ENCODE data around the gene SREBF1. TPM values are rescaled to one million over a fixed set of nuclear protein-coding genes. Genes with fewer than 3 reads are reported as not detected.

Gene SREBF1
- total RNA-seq, 1 experiment from 2014 or later, result 72.5 TPM

DNA sequence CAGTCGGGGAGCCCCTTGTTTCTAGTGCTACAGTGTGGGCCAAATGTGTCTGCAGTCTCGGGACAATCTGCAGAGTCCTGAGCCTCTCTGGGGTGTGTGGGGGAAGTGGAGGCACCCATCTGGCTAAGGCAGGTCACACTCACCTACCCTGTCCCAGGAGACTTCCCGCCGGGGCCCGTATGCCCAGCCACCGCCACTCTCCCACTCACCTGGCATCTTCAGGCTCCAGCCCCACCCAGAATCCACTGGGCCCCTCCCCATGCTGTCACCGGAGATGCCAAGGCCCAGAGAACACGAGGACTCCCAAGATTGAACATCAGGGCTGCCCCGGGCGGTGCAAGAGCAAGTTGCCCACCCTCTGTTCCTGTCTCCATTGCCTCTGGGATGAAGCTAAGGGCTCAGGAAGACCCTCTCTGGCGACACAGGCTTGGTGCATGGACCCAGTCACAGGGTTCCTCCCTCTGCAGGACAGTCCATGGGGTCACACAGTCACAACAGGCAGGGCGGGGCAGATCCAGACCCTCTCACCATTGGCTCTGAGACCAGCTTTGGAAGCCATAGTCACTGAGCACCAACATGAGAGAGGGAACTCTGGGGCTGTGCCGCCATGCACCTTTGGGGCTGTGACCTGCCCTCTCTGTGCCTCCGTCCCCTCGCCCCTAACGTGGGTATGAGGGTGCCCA lies 38.1 kb downstream of the SREBF1 start:
- no peak for DNase-seq (ENCODE audit: extremely low read depth, low read depth)

DNA sequence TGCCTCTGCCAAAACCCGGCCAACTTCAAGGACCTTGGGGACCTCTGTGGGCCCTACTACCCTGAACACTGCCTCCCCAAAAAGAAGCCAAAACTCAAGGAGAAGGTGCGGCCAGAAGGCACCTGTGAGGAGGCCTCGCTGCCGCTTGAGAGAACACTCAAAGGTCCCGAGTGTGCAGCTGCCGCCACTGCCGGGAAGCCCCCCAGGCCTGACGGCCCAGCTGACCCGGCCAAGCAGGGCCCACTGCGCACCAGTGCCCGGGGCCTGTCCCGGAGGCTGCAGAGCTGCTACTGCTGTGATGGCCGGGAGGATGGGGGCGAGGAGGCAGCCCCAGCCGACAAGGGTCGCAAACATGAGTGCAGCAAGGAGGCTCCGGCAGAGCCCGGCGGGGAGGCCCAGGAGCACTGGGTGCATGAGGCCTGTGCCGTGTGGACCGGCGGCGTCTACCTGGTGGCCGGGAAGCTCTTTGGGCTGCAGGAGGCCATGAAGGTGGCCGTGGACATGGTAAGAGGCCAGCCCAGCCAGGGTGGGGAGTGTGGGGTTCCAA lies 38.7 kb downstream of the SREBF1 start:
- no peak for DNase-seq (ENCODE audit: extremely low read depth, low read depth)

DNA sequence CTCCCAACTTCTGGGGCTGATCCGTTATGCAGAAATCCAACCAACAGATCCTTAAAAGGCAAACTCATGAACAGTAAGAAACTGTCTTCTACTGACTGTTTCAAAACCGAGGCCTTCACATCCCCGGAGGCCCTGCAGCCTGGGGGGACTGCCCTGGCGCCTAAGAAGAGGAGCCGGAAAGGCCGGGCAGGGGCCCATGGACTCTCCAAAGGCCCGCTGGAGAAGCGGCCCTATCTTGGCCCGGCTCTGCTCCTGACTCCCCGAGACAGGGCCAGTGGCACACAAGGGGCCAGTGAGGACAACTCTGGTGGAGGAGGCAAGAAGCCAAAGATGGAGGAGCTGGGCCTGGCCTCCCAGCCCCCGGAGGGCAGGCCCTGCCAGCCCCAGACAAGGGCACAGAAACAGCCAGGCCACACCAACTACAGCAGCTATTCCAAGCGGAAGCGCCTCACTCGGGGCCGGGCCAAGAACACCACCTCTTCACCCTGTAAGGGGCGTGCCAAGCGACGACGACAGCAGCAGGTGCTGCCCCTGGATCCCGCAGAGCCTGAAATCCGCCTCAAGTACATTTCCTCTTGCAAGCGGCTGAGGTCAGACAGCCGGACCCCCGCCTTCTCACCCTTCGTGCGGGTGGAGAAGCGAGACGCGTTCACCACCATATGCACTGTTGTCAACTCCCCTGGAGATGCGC lies 39.5 kb downstream of the SREBF1 start:
- no peak for DNase-seq (ENCODE audit: extremely low read depth, low read depth)

DNA sequence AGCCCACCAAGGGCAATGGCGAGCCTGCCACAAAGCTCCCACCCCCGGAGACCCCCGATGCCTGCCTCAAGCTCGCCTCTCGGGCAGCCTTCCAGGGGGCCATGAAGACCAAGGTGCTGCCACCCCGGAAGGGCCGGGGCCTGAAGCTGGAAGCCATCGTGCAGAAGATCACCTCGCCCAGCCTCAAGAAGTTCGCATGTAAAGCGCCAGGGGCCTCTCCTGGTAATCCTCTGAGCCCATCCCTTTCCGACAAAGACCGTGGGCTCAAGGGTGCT lies 40.1 kb downstream of the SREBF1 start:
- DNase-seq (ENCODE audit: extremely low read depth, low read depth), result no peak

DNA sequence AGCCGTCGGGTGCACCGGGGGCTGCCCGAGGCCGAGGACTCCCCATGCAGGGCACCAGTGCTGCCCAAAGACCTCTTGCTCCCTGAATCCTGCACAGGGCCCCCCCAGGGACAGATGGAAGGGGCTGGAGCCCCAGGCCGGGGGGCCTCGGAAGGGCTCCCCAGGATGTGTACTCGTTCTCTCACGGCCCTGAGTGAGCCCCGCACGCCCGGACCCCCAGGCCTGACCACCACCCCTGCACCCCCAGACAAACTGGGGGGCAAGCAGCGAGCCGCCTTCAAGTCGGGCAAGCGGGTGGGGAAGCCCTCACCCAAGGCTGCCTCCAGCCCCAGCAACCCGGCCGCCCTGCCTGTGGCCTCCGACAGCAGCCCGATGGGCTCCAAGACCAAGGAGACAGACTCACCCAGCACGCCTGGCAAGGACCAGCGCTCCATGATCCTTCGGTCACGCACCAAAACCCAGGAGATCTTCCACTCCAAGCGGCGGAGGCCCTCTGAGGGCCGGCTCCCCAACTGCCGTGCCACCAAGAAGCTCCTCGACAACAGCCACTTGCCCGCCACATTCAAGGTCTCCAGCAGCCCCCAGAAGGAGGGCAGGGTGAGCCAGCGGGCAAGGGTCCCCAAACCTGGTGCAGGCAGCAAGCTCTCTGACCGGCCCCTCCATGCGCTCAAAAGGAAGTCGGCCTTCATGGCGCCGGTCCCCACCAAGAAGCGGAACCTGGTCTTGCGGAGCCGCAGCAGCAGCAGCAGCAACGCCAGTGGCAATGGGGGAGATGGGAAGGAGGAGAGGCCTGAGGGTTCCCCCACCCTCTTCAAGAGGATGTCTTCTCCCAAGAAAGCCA lies 40.6 kb downstream of the SREBF1 start:
- DNase-seq (ENCODE audit: extremely low read depth, low read depth), result no peak

DNA sequence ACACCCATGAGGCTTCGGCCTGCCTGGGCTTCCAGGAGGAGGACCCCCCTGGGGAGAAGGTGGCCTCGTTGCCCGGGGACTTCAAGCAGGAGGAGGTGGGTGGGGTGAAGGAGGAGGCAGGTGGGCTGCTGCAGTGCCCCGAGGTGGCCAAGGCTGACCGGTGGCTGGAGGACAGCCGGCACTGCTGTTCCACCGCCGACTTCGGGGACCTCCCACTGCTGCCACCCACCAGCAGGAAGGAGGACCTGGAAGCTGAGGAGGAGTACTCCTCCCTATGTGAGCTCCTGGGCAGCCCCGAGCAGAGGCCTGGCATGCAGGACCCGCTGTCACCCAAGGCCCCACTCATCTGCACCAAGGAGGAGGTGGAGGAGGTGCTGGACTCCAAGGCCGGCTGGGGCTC lies 41.5 kb downstream of the SREBF1 start:
- DNase-seq (ENCODE audit: extremely low read depth, low read depth), result no peak

DNA sequence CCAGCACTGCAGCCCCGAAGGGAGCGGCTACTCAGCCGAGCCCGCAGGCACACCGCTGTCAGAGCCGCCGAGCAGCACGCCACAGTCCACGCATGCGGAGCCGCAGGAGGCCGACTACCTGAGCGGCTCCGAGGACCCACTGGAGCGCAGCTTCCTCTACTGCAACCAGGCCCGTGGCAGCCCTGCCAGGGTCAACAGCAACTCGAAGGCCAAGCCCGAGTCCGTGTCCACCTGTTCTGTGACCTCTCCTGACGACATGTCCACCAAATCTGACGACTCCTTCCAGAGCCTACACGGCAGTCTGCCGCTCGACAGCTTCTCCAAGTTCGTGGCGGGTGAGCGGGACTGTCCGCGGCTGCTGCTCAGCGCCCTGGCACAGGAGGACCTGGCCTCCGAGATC lies 42.4 kb downstream of the SREBF1 start:
- DNase-seq (ENCODE audit: extremely low read depth, low read depth), result no peak

DNA sequence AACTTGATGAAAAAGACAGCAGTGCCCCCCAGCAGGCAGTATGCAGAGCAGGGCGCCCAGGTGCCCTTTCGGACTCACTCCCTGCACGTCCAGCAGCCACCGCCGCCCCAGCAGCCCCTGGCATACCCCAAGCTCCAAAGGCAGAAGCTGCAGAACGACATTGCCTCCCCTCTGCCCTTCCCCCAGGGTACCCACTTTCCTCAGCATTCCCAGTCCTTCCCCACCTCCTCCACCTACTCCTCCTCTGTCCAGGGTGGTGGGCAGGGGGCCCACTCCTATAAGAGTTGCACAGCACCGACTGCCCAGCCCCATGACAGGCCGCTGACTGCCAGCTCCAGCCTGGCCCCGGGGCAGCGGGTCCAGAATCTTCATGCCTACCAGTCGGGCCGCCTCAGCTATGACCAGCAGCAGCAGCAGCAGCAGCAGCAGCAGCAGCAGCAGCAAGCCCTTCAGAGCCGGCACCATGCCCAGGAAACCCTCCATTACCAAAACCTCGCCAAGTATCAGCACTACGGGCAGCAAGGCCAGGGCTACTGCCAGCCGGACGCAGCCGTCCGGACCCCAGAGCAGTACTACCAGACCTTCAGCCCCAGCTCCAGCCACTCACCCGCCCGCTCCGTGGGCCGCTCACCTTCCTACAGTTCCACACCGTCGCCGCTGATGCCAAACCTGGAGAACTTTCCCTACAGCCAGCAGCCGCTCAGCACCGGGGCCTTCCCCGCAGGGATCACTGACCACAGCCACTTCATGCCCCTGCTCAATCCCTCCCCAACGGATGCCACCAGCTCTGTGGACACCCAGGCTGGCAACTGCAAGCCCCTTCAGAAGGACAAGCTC lies 43.2 kb downstream of the SREBF1 start:
- DNase-seq (ENCODE audit: extremely low read depth, low read depth), result no peak

DNA sequence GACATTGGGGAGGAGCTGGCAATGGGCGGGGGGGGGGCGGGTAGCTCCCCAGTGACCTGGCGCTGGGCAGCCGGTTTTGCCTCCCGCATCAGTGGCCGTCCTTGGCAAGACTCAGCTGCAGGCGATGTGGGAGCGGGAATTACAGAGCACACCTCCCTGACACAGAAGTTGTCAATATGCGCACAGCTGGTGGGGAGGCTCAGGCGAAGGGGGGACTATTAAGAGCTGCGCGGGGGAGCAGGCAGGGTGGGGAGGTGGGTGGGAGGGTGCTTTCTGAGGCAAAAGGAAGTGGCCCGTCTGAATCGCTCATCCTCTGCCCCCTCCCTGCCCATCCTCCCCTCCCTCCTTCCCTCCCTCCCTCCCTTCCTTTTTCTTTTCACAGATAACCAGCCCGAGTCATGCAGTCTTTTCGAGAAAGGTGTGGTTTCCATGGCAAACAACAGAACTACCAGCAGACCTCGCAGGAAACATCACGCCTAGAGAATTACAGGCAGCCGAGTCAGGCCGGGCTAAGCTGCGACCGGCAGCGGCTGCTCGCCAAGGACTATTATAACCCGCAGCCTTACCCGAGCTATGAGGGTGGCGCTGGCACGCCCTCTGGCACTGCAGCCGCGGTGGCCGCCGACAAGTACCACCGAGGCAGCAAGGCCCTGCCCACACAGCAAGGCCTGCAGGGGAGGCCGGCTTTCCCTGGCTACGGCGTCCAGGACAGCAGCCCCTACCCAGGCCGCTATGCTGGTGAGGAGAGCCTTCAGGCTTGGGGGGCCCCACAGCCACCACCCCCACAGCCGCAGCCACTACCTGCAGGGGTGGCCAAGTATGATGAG lies 44.0 kb downstream of the SREBF1 start:
- DNase-seq (ENCODE audit: extremely low read depth, low read depth), result no peak

DNA sequence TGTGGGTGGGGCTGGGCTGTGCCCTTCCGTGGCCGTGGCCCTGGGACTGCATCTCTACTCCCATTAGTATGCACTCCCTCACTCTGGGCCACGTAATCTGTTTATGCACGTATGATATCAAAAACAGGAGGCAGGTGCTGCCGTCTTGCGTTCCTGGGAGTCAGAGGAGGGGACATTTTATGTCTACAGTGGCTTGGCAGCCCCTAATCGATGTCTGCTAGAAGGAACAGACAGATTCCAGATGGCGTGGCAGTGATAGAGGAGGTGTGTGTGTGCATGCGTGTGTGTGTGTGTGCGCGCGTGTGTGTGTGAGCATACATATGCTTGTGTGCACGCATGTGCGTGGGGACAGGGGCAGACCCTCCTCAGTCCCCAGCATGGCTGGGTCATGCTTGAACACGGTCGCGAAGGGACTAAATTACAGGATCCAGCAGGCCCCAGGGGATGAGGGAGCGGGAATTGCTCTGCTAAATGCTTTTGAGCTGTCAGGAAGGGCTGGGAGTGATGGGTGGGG lies 44.7 kb downstream of the SREBF1 start:
- no peak for DNase-seq (ENCODE audit: extremely low read depth, low read depth)

DNA sequence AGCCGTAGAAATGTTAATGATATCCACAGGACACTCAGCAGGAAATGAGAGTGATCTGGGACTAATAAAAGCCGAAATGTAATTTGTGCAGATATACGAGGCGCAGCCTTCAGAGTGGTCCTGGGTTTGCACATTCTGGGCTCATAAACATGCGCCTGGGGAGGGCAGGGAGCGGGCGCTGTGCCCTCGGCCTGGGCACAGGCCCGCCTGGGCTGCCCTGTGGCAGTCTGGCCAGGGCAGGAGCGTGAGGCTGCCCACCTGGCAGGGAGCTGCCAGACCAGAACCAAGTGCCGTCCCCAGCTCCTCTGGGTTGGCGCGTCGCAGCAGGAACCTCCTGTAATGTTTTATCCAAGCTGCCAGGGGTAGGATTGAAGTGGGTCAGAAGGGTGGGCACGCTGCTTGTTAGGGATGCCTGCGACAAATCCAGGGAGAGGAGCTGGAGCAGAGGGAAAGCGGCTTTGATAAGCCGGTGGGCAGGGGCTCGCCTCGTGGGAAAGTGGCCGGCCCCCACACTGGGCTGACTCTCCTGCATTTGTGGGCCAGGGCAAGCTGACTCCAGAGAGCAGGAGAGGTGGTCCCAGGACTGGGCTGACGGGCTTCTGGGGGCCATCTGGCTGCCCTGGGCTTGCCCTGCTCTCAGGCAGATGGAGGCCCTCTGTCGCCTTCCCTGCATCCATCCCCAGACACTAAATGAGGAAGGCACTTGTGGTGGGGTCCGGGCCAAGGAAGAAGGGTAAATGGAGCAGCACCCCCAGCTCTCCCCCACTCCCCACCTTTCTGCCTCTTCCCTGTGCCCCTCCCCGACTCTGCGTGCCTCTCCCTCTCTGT lies 45.9 kb downstream of the SREBF1 start:
- no peak for DNase-seq (ENCODE audit: extremely low read depth, low read depth)

DNA sequence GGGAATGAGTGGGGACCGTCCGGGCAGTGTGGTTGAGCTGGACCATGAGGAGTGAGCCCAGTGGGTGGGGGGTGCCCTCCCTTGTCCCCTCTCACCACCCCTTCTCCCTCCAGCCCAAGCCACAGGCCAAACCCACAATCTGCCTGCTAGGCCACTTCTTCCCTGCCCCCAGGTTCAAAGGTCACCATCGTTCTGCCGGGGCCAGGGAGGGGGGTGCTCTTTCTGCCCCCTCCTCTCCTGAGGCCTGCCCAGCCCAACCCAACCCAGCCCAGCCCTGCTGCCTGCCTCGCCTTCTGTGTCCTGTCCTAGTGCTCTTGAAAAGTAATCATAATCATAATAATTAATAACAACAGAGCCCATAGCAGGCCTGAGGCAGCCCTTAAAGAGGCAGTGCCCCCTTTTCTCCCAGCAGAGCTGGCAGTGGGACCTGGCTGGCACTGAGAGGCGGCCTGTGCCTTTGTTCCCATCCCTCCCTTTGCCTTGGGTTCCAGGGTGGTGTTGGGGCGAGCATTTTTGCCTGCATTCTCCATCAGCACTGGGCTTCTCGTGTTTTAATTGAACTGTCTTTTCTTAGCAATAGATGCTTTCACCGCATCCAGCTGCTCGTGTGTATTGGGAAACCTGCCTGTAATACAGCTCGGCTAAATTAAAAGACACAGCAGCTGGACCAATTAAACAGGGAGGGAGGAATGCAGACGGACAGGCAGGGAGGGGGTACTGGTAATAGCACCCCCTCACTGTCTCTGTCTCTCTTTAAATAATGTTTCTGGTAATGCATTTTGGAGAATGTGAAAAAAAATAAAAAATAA lies 46.8 kb downstream of the SREBF1 start:
- DNase-seq (ENCODE audit: extremely low read depth, low read depth), result no peak

DNA sequence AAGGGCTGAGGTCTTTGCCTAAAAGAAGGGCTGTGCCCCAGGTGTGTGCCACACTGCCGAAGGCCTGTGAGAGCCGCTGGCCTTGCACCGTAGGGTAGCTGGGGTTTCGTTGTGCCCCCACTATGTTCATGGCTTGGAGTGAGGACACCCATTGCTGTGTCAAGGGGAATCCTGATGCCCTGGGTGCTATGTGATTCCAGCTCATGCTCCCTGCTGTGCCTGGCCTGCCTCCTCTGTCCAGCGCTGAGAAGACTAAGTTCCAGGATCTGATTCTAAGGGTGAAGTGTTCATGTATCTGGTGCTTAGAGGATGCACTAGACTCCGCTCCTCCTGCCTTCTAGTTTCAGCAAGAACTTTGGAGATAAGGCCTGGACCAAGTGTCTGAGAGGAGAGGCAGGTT lies 47.4 kb downstream of the SREBF1 start:
- DNase-seq (ENCODE audit: extremely low read depth, low read depth), result no peak

DNA sequence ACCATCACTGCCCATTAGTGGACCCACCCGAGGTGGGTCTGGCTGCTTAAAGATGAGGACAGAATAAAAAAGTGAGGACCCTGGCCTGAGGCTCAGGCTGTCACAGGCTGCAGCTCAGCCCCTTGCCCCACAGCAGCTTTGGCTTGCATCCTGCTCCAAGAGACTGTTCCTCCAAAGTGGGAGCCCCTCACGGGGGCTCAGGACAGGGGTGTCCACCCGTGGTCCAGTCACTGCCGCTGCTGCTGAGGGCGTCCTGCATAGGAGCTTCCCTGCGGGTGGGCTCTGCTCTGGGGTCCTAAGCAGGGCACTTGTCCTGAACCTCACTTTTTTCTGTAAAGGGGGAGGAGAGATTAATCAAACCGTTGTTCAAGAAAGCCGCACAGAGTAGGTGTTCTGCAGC lies 47.8 kb downstream of the SREBF1 start:
- no peak for DNase-seq (ENCODE audit: extremely low read depth, low read depth)

DNA sequence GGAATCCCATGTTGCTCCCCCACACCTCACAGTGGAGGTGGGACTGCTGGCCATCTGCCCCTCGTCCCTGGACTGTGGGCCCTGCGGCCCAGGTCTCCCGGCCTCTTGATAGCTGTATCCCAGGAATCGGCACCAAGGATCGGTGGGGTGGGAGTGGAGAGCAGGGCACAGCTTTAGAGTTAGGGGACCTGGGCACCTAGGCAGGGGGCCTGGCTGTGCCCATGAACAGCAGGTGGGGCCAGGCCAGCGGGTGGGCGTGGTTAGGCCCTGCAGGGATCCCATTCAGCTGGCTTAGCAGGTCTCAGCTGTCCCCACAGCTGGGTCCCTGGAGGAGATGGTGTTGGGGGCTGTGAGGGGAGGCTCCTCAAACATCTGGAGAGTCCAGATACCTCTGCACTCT lies 49.2 kb downstream of the SREBF1 start:
- no peak for DNase-seq (ENCODE audit: extremely low read depth, low read depth)

DNA sequence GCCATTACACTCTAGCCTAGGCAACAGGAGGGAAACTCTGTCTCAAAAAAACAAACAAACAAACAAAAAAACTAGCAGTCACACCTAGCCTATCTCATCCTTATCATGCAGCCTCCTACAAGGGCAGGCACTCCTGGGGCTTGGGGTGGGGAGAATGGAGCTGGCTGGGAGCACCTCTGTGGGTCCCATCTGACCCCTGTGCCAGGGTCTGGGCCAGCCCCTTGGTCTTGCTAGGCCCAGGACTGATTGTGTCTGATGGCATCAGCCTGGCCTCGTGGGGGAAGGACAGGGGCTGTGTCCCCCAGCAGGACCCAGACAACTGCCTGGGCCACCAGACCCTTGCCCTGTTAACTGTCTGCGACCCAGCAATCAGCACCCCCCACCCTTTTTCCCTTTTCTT lies 49.8 kb downstream of the SREBF1 start:
- DNase-seq (ENCODE audit: extremely low read depth, low read depth), result no peak

DNA sequence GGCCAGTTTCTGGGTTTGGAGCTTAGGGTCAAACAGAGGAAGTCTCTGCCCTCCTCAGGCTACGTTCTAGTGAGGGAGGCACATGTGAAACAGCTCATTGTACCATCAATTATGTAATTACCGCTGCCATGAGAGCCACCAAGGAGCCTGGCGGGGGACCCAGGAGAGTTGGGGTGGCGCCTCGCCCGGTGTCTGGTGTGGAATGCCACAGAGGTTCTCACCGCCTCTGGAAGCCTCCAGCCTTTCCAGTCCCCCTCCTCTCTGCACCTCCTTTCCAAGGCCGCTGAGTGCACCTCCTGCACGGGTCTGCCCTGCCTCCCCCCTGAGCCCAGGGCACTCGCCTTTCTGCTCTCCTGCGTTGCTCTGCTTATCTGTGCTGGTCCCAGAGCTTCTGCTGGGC lies 51.4 kb downstream of the SREBF1 start:
- no peak for DNase-seq (ENCODE audit: extremely low read depth, low read depth)

DNA sequence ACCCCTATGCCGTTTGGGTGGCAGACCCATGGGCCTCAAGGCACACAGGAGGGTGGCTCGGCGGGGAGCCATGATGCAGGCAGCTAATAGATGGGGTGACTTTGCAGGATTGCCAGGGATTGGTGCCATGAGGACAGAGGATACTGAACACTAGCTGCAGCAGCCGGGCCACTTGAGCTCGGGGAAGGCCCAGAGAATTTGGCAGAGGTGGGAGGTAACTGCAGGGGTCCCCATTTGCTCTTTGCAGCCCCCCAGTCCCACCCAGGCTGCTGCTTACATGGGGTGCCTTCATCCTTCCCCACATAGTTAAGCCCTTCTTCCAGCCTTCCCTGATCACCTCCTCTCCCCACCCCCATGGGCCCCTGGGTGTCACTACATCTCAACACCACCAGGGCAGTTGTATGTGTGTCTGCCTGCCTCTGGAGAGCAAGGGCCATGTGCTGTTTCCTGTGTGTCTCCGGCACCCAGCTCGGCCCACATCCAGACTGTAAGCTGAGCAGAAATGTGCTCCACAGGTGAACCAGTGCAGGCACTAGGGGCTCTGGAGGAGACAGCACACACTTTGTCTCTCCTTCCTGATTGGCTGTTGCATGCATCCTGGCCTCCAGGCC lies 52.0 kb downstream of the SREBF1 start:
- no peak for DNase-seq (ENCODE audit: extremely low read depth, low read depth)
